Measurements from ENCODE around the gene MAP3K1.

The MAP3K1 gene

DNA sequence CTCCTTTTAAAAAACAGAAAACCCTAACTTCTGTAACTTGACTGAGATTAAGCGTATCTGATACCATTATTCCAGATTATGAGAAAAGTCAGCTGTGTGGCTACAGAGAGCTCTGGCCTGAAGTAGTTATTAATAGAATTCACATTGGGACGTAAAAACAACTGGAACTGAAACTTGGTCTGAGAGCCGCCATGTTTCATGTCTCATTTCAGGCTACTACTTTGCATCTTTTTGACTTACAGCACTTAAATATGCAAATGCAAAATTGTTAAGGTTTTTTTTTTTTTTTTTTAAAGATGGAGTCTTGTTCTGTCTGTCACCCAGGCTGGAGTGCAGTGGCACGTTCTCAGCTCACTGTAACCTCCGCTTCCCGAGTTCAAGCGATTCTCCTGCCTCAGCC lies 25.2 kb downstream of the MAP3K1 start:
- TF ChIP-seq, protein P1, sequence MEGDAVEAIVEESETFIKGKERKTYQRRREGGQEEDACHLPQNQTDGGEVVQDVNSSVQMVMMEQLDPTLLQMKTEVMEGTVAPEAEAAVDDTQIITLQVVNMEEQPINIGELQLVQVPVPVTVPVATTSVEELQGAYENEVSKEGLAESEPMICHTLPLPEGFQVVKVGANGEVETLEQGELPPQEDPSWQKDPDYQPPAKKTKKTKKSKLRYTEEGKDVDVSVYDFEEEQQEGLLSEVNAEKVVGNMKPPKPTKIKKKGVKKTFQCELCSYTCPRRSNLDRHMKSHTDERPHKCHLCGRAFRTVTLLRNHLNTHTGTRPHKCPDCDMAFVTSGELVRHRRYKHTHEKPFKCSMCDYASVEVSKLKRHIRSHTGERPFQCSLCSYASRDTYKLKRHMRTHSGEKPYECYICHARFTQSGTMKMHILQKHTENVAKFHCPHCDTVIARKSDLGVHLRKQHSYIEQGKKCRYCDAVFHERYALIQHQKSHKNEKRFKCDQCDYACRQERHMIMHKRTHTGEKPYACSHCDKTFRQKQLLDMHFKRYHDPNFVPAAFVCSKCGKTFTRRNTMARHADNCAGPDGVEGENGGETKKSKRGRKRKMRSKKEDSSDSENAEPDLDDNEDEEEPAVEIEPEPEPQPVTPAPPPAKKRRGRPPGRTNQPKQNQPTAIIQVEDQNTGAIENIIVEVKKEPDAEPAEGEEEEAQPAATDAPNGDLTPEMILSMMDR (IDR thresholded peaks at IDR 0.05; ENCODE audit: low read depth, low read length) = no peak
- Histone ChIP-seq H3K36me3 (no peaks in the 10 kb centered on the region), H3K27ac (no peak overlapping the region), H3K27me3 (ENCODE audit: insufficient read depth, low read depth, severe bottlenecking) (no peaks in the 10 kb centered on the region), H3K9me3 (ENCODE audit: severe bottlenecking) (no peaks in the 10 kb centered on the region), H3K4me3 (ENCODE audit: low read depth, low read length) (no peak overlapping the region)
- no peak for DNase-seq

DNA sequence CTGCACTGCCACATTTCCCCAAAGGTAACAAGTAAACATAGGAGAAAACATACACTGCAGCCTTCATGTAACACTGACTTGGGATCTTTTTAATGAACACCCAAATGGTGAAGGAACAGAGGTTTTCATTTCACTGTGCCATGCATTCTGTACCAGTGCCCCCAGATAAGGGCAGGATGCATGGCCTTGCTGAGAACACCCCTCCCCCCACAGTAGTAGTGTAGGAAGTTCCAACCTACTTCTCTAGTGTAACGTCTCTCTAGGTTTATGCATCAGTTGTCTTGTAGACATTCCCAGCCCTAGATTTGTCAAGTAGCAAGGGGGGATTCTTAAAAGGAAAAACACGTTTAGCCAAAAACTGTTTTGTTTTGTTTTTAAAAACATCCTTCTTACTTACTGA lies 29.9 kb downstream of the MAP3K1 start:
- Histone ChIP-seq H3K27ac (no peak overlapping the region), H3K36me3 (no peaks in the 10 kb centered on the region), H3K4me3 (ENCODE audit: low read depth, low read length) (no peak overlapping the region), H3K27me3 (ENCODE audit: insufficient read depth, low read depth, severe bottlenecking) (no peaks in the 10 kb centered on the region), H3K9me3 (ENCODE audit: severe bottlenecking) (no peaks in the 10 kb centered on the region)
- TF ChIP-seq, protein P1 (IDR thresholded peaks at IDR 0.05; ENCODE audit: low read depth, low read length) = no peak
- DNase-seq = no peak

DNA sequence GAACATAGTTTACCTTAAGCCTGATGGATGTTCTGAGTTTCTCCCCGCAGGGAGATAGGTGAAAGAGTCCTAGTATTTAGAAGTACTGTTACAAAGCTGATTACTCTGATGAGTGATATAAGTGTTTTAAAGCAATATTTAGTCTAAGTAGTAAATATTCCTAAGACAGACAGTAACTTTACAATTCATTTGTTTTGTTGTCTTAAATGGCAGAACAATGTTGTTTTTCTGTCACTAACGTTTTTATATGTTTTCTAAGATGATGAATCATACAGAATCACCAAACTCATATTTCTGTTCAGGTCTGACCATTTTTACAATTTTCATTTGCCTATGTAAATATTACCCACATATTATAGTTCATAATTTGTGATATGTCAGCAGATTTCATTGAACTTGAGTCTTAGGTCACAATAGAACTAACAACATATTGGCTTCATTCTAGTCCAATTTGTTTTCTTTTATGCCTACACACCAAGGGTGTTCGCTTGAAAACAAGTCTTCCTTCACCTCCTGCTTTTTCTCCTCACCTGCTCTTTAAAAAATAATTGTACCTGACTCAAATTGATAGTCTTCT lies 30.6 kb downstream of the MAP3K1 start:
- H3K36me3 ChIP-seq = no peaks in the 10 kb centered on the region
- TF ChIP-seq, protein P1 (IDR thresholded peaks at IDR 0.05; ENCODE audit: low read depth, low read length) = no peak
- no peaks in the 10 kb centered on the region for H3K27me3 ChIP-seq (ENCODE audit: insufficient read depth, low read depth, severe bottlenecking)
- no peak for DNase-seq
- no peaks in the 10 kb centered on the region for H3K9me3 ChIP-seq (ENCODE audit: severe bottlenecking)
- no peak overlapping the region for H3K4me3 ChIP-seq (ENCODE audit: low read depth, low read length)
- no peak overlapping the region for H3K27ac ChIP-seq

DNA sequence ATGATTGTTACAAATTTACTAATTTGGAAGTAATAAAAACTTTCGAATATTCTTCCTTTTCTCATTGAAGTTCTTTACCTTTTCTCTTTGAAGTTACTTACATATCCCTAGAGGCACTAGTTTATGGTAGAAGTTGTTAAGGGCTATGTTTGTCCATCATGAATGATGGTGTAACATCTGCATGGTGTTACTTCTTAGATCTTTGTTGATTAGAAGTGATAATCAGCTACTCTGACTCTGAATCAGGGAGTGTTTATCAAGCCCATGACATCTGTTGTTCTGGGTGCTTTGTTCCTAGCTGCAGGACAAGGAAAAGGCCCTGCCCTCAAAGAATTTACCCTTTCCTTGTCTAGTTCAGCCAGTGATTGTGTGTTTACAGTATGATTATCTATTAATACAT lies 32.9 kb downstream of the MAP3K1 start:
- H3K27me3 ChIP-seq (ENCODE audit: insufficient read depth, low read depth, severe bottlenecking) = no peaks in the 10 kb centered on the region
- DNase-seq = no peak
- no peaks in the 10 kb centered on the region for H3K9me3 ChIP-seq (ENCODE audit: severe bottlenecking)
- no peak overlapping the region for H3K4me3 ChIP-seq (ENCODE audit: low read depth, low read length)
- TF ChIP-seq, protein P1 (IDR thresholded peaks at IDR 0.05; ENCODE audit: low read depth, low read length) = no peak
- no peak overlapping the region for H3K27ac ChIP-seq
- no peaks in the 10 kb centered on the region for H3K36me3 ChIP-seq

DNA sequence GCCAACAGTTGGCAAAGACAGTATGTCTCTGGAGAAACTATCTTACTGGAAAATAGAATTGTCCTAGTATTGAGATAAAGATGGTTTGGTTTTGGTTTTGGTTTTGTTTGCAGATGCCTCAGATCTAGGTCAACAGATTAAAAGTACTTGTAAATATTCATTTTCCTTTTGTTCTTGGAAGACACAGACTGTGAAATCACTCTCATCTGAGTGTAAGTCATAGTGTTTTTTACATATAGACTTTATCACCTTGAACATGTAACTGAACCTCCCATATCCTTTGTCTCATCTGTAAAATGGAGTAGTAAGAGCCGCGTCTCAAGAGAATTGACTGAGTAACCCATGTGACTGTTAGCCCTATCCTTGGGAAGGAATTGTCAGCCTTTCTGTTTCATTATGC lies 34.3 kb downstream of the MAP3K1 start:
- Histone ChIP-seq H3K27me3 (ENCODE audit: insufficient read depth, low read depth, severe bottlenecking) (no peaks in the 10 kb centered on the region), H3K9me3 (ENCODE audit: severe bottlenecking) (no peaks in the 10 kb centered on the region), H3K27ac (no peak overlapping the region), H3K36me3 (no peaks in the 10 kb centered on the region), H3K4me3 (ENCODE audit: low read depth, low read length) (no peak overlapping the region)
- DNase-seq = no peak
- TF ChIP-seq, protein P1 (IDR thresholded peaks at IDR 0.05; ENCODE audit: low read depth, low read length) = no peak

DNA sequence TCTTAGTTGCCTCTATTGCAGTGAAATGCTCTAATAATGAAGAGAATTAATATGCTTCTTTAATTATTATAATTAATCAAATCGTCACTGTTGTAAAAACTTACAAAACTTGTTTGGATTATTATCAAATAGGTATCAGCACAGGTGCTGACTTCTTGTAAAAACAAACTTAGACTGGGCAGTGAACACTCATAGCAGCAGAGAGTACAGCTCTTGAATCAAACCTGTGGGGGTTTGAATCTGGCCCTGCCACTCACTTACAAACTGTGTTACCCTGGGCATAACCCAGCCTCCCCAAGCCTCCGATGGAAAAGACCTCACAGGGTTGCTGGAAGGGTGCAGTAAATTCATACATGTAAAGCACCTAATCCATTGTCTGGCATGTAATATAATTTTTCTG lies 35.1 kb downstream of the MAP3K1 start:
- TF ChIP-seq, protein P1 (IDR thresholded peaks at IDR 0.05; ENCODE audit: low read depth, low read length) = no peak
- Histone ChIP-seq H3K4me3 (ENCODE audit: low read depth, low read length) (no peak overlapping the region), H3K27ac (no peak overlapping the region)

More for the DNA sequence above, 35.1 kb downstream of the MAP3K1 start:
- Histone ChIP-seq H3K36me3 (no peaks in the 10 kb centered on the region), H3K27me3 (ENCODE audit: insufficient read depth, low read depth, severe bottlenecking) (no peaks in the 10 kb centered on the region), H3K9me3 (ENCODE audit: severe bottlenecking) (no peaks in the 10 kb centered on the region)
- DNase-seq = no peak
